Suprapubic skin (tissue), 3 donors: ENCODE measurements around the gene NR3C1.

Experiments used
- CTCF ChIP-seq, 2 donors: fragments of 200-600 bp in 1 of 2; fragments of 450-650 bp in 1 of 2; sonication (generic) in 1 of 2; IDR thresholded peaks; one replicate each; pipeline ENCODE4 v1.5.1; 2016 to 2019; ENCODE audit warnings: antibody characterized with exemption in 2 of 2, mild to moderate bottlenecking in 1 of 2, moderate library complexity in 1 of 2
- POLR2A ChIP-seq, 2 donors: fragments of 450-650 bp; IDR thresholded peaks; one replicate each; pipeline ENCODE4 v1.6.1; 2017; ENCODE audit warnings: antibody characterized with exemption in 2 of 2, mild to moderate bottlenecking in 2 of 2, moderate library complexity in 2 of 2

- TF ChIP-seq CTCF (IDR thresholded peaks at IDR 0.05) (no peak), POLR2A (IDR thresholded peaks at IDR 0.05) (no peak)
These were observed 57.6 kb downstream of the NR3C1 start for GRCh38 chr5:143345671-143346440.
